ENCODE data around the gene DBT.

The DBT gene

DNA sequence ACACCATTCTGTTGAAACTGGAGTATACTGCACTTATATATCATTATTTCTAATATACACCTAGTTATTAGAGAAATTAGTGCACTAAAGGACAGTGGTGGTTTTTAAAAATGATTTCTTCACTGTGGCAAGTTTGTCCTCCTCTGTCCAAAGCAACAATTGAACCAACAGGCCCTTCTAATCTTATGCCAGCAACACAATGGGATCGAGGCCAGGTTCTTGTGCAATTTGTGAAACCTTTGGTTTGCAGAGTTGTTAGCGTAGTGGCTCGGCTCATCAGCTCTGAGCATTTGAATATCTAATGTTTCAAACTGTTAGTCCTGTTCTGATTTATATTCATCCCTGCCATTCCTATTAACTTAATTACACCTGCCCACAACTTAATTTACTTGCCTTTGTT, 61.7 kb downstream of the DBT start:
- no peak for DNase-seq

DNA sequence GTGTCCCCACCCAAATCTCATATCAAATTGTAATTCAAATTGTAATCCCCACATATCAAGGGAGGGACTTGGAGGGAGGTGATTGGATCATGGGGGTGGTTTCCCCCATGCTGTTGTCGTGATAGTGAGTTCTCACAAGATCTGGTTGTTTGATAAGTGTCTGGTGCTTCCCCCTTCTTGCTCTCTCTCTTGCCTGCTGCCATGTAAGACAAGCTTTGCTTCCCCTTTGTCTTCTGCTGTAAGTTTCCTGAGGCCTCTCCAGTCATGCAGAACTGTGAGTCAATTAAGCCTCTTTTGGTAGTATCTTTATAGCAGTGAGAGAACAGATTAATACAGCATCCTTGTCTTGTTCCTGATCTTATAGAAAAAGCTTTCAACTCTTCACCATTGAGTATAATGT, 65.1 kb downstream of the DBT start:
- DNase-seq, result no peak

DNA sequence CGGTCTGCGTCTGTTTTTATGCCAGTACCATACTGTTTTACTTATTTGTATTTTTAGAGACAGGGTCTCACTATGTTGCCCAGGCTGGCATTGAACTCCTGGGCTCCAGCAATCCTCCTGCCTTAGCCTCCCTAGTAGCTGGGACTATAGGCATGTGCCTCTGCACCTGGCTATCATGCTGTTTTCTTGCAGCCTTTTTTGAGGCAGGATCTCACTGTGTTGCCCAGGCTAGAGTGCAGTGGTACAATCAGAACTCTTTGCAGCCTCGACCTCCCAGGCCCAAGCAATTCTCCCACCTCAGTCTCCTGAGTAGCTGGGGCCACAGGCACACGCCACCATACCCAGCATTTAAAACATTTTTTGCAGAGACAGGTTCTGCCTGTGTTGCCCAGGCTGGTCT, 66.3 kb downstream of the DBT start:
- no peak for DNase-seq

DNA sequence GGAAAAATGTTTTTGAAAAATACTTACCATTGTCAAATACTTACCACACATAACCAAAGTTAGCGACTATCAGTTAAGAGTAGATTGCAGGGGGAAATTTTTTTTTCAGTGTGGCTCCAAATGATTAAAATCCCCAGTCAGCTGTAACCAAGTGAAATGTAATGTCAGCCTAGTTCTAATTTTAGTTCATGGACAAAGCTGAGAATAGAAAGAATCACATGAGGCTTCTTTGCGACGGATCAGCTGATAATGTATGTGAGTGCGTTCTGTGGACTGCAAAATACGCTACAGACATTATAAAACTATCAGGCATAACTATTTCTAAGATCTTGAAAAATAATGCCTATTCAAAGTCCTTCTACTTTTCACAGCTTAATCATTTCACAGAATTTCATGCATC, 71.5 kb downstream of the DBT start, which contains the start of gene LRRC39:
LRRC39 (minus strand) TSS at position 166 of the 400 bp plus-strand sequence. CDS start 9,740 bp downstream, outside the sequence.
- no peak for DNase-seq

GRCh38 chr1:100177295-100178041, 72.2 kb downstream of the DBT start:
- DNase-seq, result no peak

DNA sequence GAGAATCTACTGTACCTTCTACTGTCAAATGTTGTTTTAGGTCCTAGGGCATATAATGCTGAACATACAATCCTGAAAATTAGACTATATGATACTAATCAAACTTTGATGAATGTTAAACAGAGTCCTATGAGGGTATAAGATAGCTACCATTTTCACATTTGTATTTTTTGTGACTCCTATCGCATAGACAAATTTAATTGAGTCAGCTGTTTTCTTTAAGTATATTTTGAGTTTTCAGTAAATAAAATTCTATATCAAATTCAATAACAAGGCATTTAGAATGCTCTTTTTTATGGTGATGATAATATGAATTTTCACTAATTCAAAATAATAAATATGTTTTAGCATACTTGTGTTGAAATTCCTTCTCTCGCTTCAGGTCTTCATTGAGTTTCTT, 81.6 kb downstream of the DBT start:
- no peak for DNase-seq

GRCh38 chr1:100164702-100165101, 84.9 kb downstream of the DBT start:
- no peak for DNase-seq

GRCh38 chr1:100164216-100164615, 85.4 kb downstream of the DBT start:
- no peak for DNase-seq

DNA sequence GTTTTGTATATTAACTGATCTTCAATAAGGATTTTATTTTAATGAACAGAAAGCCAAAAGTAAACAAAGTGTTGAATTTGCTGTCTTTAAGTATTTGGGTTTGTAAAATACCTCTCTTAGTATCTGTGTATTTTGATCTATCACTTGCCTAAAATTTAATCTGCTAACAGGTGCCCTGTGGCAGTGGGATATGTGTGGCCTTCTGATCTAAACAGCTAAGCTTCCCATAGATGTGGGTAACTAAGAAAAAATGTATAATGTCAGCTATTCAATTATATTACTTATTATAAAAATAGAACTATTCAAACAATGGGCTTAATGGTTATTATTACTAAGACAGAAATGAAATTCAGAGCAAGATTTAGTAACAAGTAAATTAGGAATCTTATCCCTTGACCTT, 86.8 kb downstream of the DBT start:
- DNase-seq, result no peak

GRCh38 chr1:100152271-100152670, 97.4 kb downstream of the DBT start:
- DNase-seq, result no peak

DNA sequence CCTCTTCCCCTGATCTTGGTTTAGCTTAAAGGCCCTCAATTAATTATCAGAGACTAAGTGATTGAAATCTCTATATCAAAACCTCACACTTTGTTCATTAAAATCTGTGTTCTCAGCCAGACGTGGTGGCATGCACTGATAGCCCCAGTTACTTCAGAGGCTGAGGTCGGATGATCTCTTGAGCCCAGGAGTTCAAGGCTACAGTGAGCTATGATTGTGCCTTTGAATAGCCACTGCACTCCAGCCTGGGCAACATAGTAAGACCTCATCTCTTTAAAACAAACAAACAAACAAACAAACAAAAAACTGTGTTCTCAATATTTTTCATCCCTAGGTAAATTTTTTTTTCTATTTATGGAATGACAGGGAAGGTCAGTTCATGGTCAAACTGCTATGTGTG, 98.0 kb downstream of the DBT start:
- DNase-seq, result no peak

DNA sequence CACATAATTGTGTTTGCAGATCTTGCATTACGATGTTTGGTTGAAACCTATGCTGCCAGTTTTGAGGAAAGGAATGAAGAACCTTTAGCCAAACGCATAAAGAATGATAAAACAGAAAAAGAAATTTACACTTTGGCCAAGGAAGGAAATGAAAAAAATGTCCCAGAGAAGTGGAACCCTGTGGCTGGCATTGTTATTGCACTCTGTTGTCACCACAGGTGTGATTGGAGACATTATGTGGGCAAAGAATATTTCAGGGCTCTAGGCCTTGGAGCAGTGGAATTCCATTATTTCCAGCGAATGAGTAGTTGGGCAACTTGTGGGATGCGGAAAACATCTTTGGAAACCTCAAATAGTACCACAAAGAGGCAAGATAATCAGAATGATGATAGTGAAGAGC, 101.8 kb downstream of the DBT start:
- DNase-seq, result no peak

DNA sequence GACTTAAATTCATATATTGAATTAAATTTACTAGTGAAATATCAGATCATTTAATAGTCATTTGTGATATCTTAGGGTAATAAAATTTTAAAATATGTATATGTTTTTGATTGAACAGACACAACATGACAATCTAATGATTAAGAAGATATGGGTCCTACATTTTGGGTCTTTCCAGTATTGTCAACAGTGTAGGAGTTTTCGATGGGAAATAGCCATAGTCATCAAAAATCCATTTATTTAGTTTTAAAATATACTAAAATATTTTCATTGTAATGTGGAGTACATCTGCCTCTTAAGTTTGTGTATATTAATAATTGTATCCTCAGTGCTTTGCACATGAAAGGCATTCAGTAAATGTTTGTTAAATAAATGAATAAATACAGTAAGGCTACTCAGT, 102.7 kb downstream of the DBT start:
- no peak for DNase-seq

- no peak for DNase-seq
Observed at GRCh38 chr1:100145116-100145515, 104.5 kb downstream of the DBT start.

GRCh38 chr1:100142343-100142742, 107.3 kb downstream of the DBT start:
- DNase-seq, result no peak

GRCh38 chr1:100141192-100141591, 108.4 kb downstream of the DBT start:
- DNase-seq, result no peak

GRCh38 chr1:100137602-100138001, 112.0 kb downstream of the DBT start:
- no peak for DNase-seq

Data from activated CD4-positive, alpha-beta T cell treated with anti-CD3 and anti-CD28 coated beads, Interleukin-2, amount 50 U/mL, for 4 hours (primary cell).